Activated naive CD4-positive, alpha-beta T cell treated with anti-CD3 and anti-CD28 coated beads, Interleukin-2, amount 50 U/mL, for 72 hours (primary cell): Measurements from ENCODE around the gene EMILIN1. TPM values are rescaled to one million over a fixed set of nuclear protein-coding genes. Genes with fewer than 3 reads are reported as not detected.

Source experiments
- ATAC-seq, 2 donors: fragments of 150-1000 bp; cut with Tn5 transposase; 2 replicates each; pipeline ENCODE4 v1.10.0; 2021; ENCODE audit warnings: mild to moderate bottlenecking in 2 of 2, moderate library complexity in 2 of 2
- DNase-seq, 2 donors: peaks; one replicate each; pipeline ENCODE4 v3.0.0; 2021 to 2022; ENCODE audit warnings: low spot score in 2 of 2
- H3K27ac Mint-ChIP-seq, 2 donors: one replicate each; pipeline ENCODE4 v1.8.0; 2022; ENCODE audit warnings: mild to moderate bottlenecking in 2 of 2, mixed read lengths in 2 of 2
- H3K36me3 Mint-ChIP-seq, 2 donors: one replicate each; pipeline ENCODE4 v1.8.0; 2022; ENCODE audit warnings: mixed read lengths in 2 of 2
- H3K9me3 Mint-ChIP-seq, 2 donors: one replicate each; pipeline ENCODE4 v1.8.0; 2022; ENCODE audit warnings: mixed read lengths in 2 of 2
- total RNA-seq, 2 donors: library from RNA; stranded (reverse); gene quantifications; one replicate each; pipeline ENCODE4 v1.2.3, GENCODE V29; 2022

The EMILIN1 gene
- total RNA-seq, 2 donors from 2014 or later = 0.52 to 0.78 TPM

DNA sequence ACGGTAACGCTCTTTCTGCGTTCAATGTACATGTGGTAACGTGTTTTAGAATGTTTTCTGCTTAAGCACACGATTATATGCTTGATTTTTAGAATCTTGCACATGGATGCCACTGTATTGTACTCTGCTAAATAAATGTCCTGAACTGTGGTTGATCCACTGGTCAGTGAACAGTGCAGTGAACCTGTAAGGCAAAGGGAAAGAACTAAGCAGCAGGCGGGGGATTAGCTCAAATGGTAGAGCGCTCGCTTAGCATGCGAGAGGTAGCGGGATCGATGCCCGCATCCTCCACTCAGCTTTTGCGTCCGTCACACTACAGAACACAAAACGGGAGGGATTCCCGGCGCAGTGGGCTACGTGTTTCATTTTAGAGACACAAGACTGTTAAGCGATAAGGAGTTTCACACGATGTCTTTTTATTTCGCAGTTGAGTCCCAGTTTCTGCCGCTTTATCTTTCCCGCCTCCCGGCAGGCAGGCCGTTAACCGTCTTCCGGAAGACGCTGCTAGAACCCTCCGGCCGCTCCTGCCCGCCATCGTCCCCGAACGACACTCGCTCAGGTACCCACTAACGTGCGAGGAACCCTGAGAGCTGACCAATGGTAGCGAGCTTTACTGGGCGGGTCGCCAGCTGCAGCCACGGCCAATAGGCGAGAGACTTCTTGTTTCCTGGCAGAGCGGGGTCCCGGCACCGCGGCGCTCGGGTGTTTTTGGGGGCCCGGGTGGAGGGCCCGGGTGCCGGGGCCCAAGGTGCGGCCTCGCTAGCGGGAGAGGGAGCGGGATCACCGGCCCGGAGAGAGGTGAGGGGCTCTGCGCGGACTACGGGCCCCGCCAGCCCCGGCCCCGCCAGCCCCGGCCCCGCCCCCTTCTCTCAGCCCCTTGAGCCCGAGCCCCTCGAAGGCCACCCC lies 27.2 kb upstream of the EMILIN1 start, which contains the start of gene AGBL5:
TSS of gene AGBL5 (plus strand) at position 673 of the 906 bp plus-strand sequence. CDS start 1,291 bp downstream, outside the sequence.
- Mint-ChIP-seq H3K27ac (peak within 1 kb of the TSS; percentile 100), H3K36me3 (peaks cover 10 to 21% of the 10 kb centered on the region in 2 donors), H3K9me3 (no peaks in the 10 kb centered on the region)
- DNase-seq (peak; percentile 94 to 95), ATAC-seq (peak; percentile 82 to 83)

DNA sequence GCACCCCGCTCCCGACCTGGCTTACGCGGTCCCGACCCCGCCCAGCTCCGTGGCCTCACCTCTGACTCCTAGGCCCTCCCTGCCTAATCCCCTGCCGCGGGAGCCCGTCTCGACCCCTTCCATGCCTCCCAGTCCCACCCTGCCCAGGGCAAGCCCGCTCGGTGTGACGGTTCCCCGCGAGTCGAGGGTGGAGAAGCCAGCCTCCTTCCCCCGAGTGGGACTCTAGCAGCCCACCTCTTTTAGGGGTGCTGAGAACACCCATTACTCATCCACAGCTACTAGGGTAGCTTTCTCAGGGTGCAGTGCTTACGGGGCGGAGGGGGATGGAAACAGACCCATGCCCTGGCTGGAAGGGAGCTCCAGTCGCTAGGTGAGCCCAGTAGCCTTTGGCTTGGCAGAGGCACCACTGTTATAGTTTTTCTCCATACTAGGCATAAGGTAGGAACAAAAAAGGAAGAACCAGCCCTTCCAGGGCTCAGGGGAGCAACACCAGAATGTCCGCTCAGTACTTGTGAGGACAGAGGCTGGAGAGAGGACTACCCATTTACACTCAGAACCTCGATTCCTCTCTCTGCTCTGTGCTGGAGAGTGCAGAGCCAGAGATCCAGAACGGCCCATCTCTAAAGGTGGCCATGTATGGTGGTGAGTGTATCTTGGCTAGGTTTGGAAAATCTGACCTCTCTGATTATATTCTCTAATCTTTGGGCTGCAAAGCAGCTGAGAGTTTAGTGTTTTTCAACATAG lies 26.3 kb upstream of the EMILIN1 start:
- ATAC-seq = no peak
- peak overlapping the region; percentile 86 to 100 for H3K27ac Mint-ChIP-seq
- H3K9me3 Mint-ChIP-seq = no peaks in the 10 kb centered on the region
- peak in 1 of 2 donors; percentile 18 for DNase-seq
- H3K36me3 Mint-ChIP-seq = peaks cover 10 to 21% of the 10 kb centered on the region in 2 donors

DNA sequence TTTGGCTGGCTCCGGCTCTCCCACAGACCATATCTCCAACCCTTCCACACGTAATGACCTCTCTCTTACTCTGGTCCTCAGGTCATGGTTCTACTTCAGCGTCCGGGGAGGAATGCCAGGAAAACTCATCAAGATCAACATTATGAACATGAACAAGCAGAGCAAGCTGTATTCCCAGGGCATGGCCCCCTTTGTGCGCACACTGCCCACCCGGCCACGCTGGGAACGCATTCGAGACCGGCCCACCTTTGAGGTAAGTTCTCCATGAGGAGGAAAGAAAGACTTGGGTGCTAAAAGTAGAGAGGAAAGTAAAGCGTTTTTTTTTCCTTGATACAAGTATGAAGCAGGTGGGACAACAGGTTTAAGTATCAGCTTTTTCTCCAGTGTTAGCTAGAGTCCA lies 25.1 kb upstream of the EMILIN1 start:
- ATAC-seq (no peak), DNase-seq (no peak)
- H3K9me3 Mint-ChIP-seq = no peaks in the 10 kb centered on the region
- H3K36me3 Mint-ChIP-seq = peaks cover 10 to 21% of the 10 kb centered on the region in 2 donors
- H3K27ac Mint-ChIP-seq = peak overlapping the region; percentile 22 to 66

DNA sequence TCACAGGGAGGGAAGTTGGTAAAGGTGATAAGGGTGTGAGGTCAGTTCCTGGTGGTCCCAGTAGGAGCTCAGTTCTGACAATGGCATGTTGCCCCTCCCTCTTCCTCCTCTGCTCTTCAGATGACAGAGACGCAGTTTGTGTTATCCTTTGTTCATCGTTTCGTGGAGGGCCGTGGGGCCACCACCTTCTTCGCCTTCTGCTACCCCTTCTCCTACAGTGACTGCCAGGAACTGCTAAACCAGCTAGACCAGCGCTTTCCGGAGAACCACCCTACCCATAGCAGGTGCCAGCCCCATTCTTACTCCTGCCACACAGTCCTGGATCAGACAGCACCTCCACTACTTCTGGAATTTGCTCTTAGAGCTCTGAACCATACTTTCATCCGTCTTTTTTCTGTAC lies 24.6 kb upstream of the EMILIN1 start:
- ATAC-seq = no peak
- Mint-ChIP-seq H3K36me3 (peaks cover 10 to 21% of the 10 kb centered on the region in 2 donors), H3K9me3 (no peaks in the 10 kb centered on the region), H3K27ac (peak overlapping the region; percentile 3 to 53)
- DNase-seq = no peak

DNA sequence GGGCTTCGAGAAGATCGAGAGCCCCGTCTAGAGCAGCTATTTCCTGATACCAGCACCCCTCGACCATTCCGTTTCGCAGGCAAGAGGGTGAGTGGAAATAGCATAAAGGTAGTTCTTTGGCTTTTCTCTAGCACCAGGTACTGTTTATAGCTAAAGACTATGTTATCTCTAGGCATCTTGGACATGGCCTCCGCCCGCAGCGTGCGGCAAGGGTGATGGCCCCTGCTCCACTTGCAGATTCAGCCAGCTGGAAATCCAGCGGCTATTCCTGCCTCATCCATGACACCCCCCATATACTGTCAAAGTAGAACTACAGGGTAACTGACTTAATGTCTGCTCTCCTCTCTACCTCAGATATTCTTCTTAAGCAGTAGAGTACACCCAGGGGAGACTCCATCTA lies 23.7 kb upstream of the EMILIN1 start:
- peaks cover 10 to 21% of the 10 kb centered on the region in 2 donors for H3K36me3 Mint-ChIP-seq
- peak overlapping the region in 1 of 2 donors; percentile 87 for H3K27ac Mint-ChIP-seq
- no peak for ATAC-seq

DNA sequence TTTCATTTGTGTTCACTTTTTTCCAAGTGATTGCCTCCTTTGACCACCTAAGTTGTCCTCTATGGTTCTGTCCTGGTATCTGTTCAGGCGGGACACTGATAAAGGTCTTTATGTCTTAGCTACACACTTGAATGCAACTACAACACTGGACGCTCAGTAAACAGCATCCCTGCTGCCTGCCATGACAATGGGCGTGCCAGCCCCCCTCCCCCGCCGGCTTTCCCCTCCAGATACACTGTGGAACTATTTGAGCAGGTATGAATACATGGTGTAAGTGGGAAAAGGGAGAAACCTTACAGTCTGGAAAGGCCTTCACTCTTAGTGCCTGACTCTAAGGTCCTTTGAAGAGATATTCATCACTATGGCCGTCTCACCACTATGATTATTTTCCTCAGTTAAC lies 21.2 kb upstream of the EMILIN1 start:
- ATAC-seq (no peak), DNase-seq (no peak)
- Mint-ChIP-seq H3K9me3 (no peaks in the 10 kb centered on the region), H3K27ac (peak overlapping the region in 1 of 2 donors; percentile 14), H3K36me3 (peaks cover 0 to 12% of the 10 kb centered on the region in 2 donors)

More for the DNA sequence above, 23.7 kb upstream of the EMILIN1 start:
- no peak for DNase-seq
- no peaks in the 10 kb centered on the region for H3K9me3 Mint-ChIP-seq

DNA sequence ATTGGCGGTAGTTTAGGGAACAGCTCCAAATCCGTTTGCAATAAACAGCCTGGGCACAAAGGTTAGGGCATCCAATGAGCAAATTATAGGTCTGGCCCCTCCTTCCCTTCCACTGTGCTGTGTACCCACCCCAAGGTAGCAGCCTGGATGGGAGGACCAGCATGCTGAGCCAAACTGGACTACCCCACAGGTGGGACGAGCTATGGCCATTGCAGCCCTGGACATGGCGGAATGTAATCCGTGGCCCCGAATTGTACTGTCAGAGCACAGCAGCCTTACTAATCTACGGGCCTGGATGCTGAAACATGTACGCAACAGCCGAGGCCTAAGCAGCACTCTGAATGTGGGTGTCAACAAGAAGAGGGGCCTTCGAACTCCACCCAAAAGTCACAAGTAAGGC lies 20.2 kb upstream of the EMILIN1 start:
- no peak for ATAC-seq
- Mint-ChIP-seq H3K27ac (no peak overlapping the region), H3K36me3 (peaks cover 0 to 21% of the 10 kb centered on the region in 2 donors), H3K9me3 (no peaks in the 10 kb centered on the region)
- DNase-seq = no peak

DNA sequence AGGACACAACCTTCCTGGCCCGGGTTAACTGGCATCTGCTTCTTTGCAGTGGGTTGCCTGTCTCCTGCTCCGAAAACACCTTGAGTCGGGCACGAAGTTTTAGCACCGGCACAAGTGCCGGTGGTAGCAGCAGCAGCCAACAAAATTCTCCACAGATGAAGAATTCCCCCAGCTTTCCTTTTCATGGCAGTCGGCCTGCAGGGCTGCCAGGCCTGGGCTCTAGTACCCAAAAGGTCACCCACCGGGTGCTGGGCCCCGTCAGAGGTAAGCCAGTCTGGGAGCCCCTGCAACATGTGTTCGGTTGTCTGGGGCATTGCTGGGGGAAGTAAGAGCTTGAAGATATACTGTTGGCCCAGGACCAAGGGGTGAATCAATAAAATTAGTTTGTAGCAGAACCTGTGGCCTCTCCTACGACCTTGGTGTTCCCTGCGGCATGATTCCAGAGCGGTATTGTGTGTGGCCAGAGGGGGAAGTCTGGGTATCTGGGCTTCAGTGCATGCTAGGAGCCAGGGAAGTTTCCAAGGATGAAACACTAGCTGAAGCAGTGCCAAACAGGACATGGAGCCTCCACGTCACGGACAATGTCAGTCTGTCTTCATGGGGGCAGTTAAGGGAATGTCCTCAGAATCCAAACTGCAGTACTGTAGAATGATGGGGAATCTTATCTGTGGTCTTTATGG lies 19.1 kb upstream of the EMILIN1 start:
- ATAC-seq = no peak
- DNase-seq = no peak
- Mint-ChIP-seq H3K27ac (no peak overlapping the region), H3K9me3 (no peaks in the 10 kb centered on the region), H3K36me3 (peaks cover 0 to 26% of the 10 kb centered on the region in 2 donors)

DNA sequence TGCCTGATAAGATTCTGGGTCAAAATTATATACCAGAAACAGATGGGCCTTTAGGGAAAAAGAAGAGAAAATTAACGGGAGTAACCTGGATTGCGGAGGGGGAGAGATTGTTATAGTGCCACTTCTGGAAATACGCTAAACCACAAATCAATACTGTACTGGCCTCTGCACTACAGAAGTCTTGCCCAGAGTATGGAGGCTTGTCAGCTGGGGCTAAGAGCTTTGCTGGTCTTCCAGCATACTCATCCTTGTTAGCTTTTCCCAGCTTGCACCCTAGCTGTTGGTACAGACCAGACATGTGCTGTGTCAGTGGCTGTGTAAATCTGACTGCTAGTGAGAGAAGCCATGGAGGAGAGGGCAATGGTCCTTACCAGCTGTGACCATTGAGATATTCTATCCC lies 18.1 kb upstream of the EMILIN1 start:
- Mint-ChIP-seq H3K27ac (peak overlapping the region in 1 of 2 donors; percentile 9), H3K9me3 (no peaks in the 10 kb centered on the region), H3K36me3 (peaks cover under 1 to 24% of the 10 kb centered on the region in 2 donors)
- ATAC-seq (no peak), DNase-seq (no peak)

DNA sequence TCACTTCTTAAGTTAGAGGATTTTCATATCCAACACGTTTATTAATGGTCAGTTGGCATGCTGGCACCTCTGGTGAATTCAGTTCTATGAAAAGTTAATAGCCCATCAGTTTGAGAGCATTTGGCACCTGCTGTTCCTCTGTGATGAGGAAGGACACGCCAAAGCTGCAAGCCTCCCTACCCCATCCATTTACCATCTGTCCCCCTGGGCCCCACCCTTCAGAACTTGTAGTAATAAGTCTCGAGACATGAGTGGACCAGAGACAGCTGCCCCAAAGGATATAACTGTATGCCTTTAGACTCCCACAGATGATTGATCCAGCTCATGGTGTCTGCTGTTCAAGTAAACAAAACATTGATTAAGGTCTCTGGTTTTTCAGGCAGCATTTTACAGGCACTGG lies 13.3 kb upstream of the EMILIN1 start:
- Mint-ChIP-seq H3K36me3 (peaks cover 34 to 48% of the 10 kb centered on the region in 2 donors), H3K27ac (peak overlapping the region in 1 of 2 donors; percentile 4), H3K9me3 (no peaks in the 10 kb centered on the region)
- DNase-seq (no peak), ATAC-seq (no peak)

DNA sequence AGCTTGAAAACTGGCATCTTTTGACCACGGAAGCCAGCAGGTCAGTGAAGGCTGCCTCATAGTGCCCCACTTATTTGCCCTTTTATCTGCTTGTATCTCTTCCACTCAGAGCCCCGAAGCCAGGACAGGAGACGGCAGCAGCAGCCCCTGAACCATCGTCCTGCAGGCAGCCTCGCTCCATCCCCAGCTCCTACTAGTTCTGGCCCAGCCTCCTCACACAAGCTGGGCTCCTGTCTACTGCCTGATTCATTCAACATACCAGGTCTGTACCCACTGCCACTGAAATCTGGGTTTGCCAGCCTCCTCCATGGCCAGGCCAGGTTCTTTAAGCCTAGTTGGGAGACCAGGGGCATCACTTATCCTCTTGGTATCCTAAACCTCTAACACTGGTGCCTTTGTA lies 11.0 kb upstream of the EMILIN1 start:
- no peak for ATAC-seq
- no peaks in the 10 kb centered on the region for H3K9me3 Mint-ChIP-seq

DNA sequence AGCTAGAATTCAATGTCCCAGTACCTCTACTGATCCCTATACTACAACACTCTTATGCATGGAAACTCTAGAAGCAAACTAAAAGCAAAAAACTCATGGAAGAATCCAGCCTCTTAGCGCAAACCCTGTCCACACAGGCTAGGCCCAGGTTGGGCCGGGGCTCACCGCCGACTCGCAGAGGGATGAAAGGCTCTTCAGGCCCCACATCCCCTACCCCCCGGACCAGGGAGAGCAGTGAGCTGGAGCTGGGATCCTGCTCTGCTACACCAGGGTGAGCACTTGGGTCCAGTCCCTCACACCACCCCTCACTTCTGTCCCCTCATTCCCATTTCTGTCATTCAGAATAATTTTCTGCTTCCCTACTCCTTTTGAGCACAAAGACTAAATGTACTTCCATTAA lies 9.0 kb upstream of the EMILIN1 start:
- no peak for ATAC-seq
- H3K9me3 Mint-ChIP-seq = no peaks in the 10 kb centered on the region
- no peak for DNase-seq
- H3K36me3 Mint-ChIP-seq = peaks cover 41 to 42% of the 10 kb centered on the region in 2 donors
- peak overlapping the region; percentile 90 to 94 for H3K27ac Mint-ChIP-seq

More for the DNA sequence above, 11.0 kb upstream of the EMILIN1 start:
- DNase-seq = no peak
- Mint-ChIP-seq H3K27ac (peak overlapping the region in 1 of 2 donors; percentile 44), H3K36me3 (peaks cover 42 to 54% of the 10 kb centered on the region in 2 donors)

DNA sequence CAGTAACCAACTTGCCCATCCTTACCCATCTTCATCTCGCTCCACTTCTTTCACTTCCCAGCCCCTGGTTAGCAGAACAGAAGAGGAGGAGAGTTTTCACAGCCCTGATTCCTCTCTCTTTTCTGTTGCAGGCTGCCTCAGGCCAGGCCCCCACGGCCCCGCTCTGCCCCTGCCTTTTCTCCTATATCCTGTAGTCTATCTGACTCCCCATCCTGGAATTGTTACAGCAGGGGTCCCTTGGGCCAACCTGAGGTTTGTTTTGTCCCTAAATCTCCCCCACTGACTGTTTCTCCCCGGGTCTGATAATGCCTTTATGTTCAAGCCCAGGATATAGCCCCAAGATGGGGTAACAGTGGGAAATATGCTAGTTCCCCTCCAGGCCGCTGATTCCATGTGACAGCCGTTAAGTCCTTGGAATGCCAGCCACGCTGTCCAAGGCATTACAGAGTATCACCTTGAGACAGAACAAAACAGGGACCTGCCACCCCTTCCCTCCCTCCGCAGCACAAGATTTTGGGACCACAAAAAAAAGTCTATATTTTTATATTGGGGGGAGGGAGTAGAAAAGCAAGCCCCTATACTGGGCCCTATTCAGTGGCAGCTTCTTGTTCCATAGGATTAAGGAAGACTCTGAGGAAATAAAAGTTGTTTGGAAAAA lies 8.3 kb upstream of the EMILIN1 start:
- Mint-ChIP-seq H3K36me3 (peaks cover 40 to 42% of the 10 kb centered on the region in 2 donors), H3K9me3 (no peaks in the 10 kb centered on the region), H3K27ac (peak overlapping the region; percentile 94 to 97)
- ATAC-seq (no peak), DNase-seq (no peak)

DNA sequence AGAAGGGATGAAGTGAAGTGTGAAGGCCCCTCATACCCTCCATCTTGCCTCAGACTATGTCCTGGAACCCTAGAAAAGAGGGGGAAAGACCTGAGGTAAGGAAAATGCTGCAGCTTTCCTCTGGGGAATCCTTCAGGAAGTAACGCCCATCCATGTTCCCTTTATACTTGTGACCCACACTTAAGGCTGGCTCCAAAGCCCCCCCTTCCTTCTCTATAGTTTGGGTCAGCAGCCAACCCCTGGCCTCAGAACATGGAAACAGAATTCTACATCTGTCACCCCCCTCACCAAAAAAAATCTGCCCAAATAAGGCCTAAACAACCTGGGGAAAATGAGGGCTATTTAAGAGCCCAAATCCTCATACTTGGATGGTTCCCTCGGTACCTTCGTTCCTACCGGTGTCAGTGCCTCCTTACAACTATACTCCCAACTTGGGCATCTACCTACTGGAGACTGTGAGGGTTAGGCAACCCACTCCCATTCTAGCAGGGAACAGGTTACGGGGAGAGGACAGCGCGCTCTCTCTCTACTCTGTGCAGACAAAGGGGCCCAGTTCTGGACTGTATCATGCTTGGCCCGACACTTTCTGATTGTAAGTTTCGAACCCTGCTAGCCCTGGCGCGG lies 7.7 kb upstream of the EMILIN1 start:
- H3K27ac Mint-ChIP-seq = peak overlapping the region; percentile 94 to 97
- H3K36me3 Mint-ChIP-seq = peaks cover 36 to 40% of the 10 kb centered on the region in 2 donors
- DNase-seq (no peak), ATAC-seq (no peak)
- H3K9me3 Mint-ChIP-seq = no peaks in the 10 kb centered on the region

DNA sequence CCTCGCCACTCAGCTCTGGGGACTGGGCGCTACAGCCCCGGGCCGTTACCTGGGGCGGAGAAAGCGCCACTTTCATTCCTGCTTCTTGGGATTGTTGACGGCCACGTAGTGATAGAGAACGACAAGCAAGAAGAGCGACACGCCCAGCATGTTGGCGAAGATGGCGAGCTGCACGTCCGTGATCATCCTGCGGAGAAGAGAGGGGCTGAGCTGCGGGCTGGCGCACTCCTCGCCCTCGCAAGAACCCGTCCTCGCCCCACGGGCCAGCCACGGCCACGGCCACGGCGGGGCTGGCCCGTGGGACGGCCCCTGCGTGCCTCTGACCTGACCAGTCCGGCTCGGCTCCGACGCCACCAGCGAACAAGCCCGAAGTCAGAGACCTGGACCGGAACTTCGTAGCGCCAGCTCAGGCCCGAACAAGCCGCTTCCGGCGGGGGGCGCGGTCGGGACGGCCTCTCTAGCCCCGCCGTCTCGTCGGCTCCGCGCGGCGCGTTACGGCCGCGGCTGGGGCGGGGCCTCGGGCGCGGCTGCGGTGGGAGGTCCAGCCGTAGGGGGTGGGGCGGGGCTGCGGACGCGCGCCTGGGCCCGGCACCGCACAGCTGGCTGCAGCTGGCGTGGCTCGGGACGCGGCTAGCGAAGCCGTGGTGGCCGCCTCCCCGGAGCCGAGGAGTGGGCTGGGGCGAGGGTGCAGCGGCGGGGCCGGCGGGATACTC lies 7.0 kb upstream of the EMILIN1 start, which contains the start of gene OST4:
TSS of gene OST4 (minus strand) at position 378 of the 713 bp plus-strand sequence.
- ATAC-seq = peak; percentile 94 to 95
- peak within 1 kb of the TSS; percentile 94 to 97 for H3K27ac Mint-ChIP-seq
- H3K36me3 Mint-ChIP-seq = peaks cover 30 to 33% of the 10 kb centered on the region in 2 donors
- H3K9me3 Mint-ChIP-seq = no peaks in the 10 kb centered on the region
- peak; percentile 93 to 95 for DNase-seq
